BJ (cell line): ENCODE data around the gene KRT72. TPM values are rescaled to one million over a fixed set of nuclear protein-coding genes. Genes with fewer than 3 reads are reported as not detected.

ENCODE experiments used
- CTCF ChIA-PET: fragments of 350-600 bp; formaldehyde crosslinking; extraction: SDS; loops from one replicate; lab custom pipeline; 2021; ENCODE audit warnings: antibody characterized with exemption, inconsistent platforms; lab: Yijun Ruan, JAX
- POLR2A ChIA-PET: fragments of 300-600 bp; sonication (Branson Sonifier 250); formaldehyde crosslinking; extraction: SDS; loops from one replicate; lab custom pipeline; 2021; ENCODE audit warnings: antibody characterized with exemption; lab: Charles Lee
- DNase-seq: peaks from one replicate; pipeline ENCODE4 v3.0.0-alpha.2; 2011; ENCODE audit warnings: low read depth
- H3K27me3 ChIP-seq: 2 replicates; pipeline ENCODE4 v1.6.0; 2011; ENCODE audit warnings: low read length; ENCODE audit not compliant: control insufficient read depth, insufficient read depth
- H3K36me3 ChIP-seq: 2 replicates; pipeline ENCODE4 v1.5.1; 2011; ENCODE audit warnings: low read length; ENCODE audit not compliant: control insufficient read depth, insufficient read depth
- H3K4me3 ChIP-seq: 2 replicates; pipeline ENCODE4 v1.5.1; 2011; ENCODE audit warnings: low read depth, mild to moderate bottlenecking, control low read depth, low read length
- CTCF ChIP-seq: IDR thresholded peaks from 2 replicates; pipeline ENCODE4 v1.5.1; 2011; ENCODE audit warnings: low read depth, mild to moderate bottlenecking, control low read depth, inconsistent platforms, low read length, moderate library complexity; ENCODE audit not compliant: insufficient read depth
- polyA plus RNA-seq: library from polyadenylated mRNA; depleted of rRNA; stranded (reverse); fragments of >200 nt; gene quantifications from 2 replicates; pipeline ENCODE4 v1.2.3, GENCODE V29; 2011

The KRT72 gene
- polyA plus RNA-seq, 1 experiment: not detected

- TF ChIP-seq CTCF: no peak
- ChIA-PET CTCF (interaction anchor here (2.7 kb wide), 1 partner anchor 261 kb away, joined by 6 read pairs; no protein-coding TSS in a partner anchor), POLR2A (no interaction called here)
- Histone ChIP-seq H3K36me3 (no peaks in the 10 kb centered on the region), H3K4me3 (no peak overlapping the region), H3K27me3 (peaks cover 19% of the 10 kb centered on the region)
- no peak for DNase-seq
Observed at GRCh38 chr12:52604859-52605258, 3.6 kb upstream of the KRT72 start.

GRCh38 chr12:52603314-52603713 is 2.1 kb upstream of the KRT72 start:
- ChIA-PET POLR2A (no interaction called here), CTCF (no interaction called here)
- Histone ChIP-seq H3K4me3 (no peak overlapping the region), H3K27me3 (peaks cover 22% of the 10 kb centered on the region), H3K36me3 (no peaks in the 10 kb centered on the region)
- no peak for TF ChIP-seq CTCF
- no peak for DNase-seq

GRCh38 chr12:52602552-52602951 is 1.3 kb upstream of the KRT72 start:
- DNase-seq: no peak
- no peak for TF ChIP-seq CTCF
- peaks cover 21% of the 10 kb centered on the region for H3K27me3 ChIP-seq
- ChIA-PET POLR2A (no interaction called here), CTCF (interaction anchor here (1.1 kb wide), 1 partner anchor 265 kb away, joined by 3 read pairs; no protein-coding TSS in a partner anchor)
- no peak overlapping the region for H3K4me3 ChIP-seq
- no peaks in the 10 kb centered on the region for H3K36me3 ChIP-seq

GRCh38 chr12:52601671-52602070 is 408 bp upstream of the KRT72 start:
- ChIA-PET POLR2A (no interaction called here), CTCF (interaction anchor here (1.1 kb wide), 1 partner anchor 264 kb away, joined by 3 read pairs; no protein-coding TSS in a partner anchor)
- no peak for DNase-seq
- Histone ChIP-seq H3K4me3 (no peak overlapping the region), H3K36me3 (no peaks in the 10 kb centered on the region), H3K27me3 (peaks cover 21% of the 10 kb centered on the region)
- no peak for TF ChIP-seq CTCF

GRCh38 chr12:52600475-52600874 is 788 bp downstream of the KRT72 start:
- Histone ChIP-seq H3K4me3 (no peak overlapping the region), H3K36me3 (no peaks in the 10 kb centered on the region), H3K27me3 (peaks cover 21% of the 10 kb centered on the region)
- DNase-seq: no peak
- ChIA-PET POLR2A (no interaction called here), CTCF (no interaction called here)
- no peak for TF ChIP-seq CTCF
